Globus pallidus (tissue), 1 donor: ENCODE data around the gene PRPF8.

Experiments
- DNase-seq: peaks from one replicate; pipeline ENCODE4 v3.0.0-alpha.2; 2015; ENCODE audit warnings: low spot score

Gene PRPF8

DNA sequence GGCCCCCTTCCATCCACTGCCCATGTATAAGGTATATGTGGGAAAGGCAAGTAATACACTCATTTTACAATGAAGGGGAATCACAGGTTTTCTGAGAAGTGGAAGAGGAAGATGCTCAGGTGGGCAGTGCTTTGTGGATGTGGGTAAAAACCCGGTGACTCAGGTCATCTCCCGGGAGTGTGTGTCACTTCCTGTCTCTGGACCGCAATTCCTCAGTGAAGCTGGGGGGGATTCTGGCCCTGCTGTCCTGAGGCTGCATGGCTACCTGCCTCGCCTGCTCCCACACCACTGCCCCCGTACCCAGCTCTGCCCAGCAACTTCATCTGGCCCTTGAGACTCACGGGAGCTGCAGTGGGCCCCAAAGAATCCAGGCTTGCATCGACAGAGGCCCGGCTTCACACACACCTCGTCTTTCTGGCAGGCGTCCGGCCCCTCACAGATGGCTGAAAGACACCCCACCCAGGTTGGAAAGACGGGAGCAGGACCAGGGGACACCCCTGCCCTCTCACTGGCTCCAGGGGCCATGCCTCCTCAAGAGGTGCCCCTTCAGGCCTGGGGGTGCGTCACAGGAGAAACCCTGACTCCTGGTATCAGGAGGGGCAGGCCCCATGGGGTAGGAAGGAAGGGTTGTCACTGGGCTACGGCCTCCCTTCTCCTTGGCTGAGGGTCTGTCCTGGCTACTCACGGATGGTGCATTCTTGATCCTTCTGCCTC is 40.0 kb downstream of the PRPF8 start:
- no peak for DNase-seq

DNA sequence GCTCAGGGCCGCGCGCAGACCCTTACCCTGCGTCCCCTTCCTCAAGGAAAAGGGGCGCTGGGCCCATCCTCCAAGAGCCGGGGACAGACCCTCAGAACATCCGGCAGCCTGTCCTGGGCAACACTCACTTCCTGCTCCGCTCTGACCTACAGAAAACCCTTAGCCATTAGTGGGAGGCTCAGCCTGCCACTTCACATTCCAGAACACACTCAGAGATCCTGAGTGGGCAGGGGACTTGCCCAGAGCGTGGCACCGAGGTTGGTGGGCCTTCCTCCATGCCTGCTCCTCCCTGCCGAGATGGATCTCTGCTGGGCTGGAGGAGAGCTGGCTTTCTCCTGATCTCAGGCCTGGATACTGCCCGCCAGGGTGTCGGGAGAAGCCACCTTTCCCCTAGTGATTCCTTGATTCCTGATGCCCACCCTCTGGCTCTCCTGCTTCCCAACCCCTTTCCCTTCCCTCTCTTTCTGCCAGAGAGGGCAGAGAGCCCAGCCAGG is 40.6 kb downstream of the PRPF8 start:
- DNase-seq, result no peak

DNA sequence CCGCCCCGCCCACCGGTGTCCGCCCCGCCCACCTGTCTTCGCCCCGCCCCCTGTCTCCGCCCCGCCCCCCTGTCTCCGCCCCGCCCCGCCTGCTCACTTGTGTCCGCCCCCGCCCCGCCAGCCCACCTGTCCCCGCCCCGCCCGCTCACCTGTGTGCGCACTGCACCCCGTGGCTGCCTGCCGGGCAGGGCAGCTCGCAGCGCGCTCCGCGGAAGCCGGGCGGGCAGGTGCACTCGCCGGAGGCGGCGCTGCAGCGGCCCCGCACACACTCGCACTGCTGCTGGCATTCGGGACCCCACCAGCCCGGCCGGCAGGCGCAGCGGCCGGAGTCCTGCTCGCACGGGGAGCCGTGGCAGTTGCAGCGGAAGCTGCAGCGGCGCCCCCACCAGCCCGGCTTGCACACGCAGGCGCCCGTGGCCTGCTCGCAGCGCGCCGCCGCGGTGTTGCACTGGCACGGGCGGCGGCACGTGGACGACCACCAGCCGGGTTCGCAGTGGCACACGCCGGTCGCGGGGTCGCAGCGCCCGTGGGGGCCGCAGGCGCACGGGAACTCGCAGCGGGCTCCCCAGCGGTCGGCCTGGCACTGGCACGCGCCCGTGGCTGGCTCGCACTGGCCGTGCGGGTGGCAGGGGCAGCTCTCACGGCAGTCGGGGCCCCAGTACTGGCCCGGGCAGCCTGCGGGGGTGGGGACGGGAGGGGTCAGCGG is 41.2 kb downstream of the PRPF8 start:
- no peak for DNase-seq

DNA sequence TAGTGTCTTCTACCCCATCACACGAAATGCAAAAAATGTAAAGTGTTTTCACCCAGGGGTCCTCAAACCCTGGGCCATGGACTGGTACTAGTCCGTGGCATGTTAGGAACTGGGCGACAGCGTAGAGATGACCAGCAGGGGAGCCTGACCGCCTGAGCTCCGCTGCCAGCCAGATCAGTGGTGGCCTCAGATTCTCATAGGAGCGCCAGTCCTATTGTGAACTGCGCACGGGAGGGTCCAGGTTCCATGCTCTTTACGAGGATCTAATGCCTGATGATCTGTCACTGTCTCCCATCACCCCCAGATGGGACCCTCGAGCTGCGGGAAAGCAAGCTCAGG is 43.6 kb downstream of the PRPF8 start:
- DNase-seq, result no peak

DNA sequence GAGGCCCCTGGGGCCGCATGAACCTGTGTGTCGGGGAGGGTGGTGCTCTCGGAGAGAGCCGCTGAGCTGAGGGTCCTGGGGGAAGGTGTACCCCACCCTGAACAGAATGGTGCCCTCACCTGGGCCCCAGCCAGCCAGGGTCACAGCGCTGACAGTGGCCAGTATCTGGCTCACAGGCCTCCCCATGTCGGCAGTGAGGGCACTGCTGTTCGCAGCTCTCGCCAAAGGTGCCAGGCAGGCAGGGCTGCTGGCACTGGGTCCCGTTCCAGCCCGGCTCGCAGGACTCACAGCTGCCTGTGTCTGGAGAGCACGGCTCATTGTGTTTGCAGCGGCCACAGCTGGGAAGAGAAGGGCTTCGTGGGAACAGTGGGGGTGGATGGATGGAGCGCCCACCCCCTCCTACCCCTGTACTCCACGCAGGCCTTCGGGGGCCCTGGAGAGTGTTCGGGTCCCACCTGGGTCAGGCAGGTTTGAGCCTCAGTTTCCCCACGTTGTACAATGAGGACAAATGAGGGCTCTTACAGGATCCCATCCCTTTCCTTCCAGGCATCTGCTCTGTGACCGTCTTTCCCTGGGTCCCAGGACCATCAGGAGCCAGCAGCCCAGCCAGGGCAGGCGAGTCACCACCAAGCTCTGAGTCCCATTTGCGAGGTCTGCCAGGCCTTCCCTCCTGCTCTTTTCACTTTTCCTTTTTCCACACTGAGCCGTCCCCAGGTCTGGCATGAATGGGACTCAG is 44.2 kb downstream of the PRPF8 start:
- peak; percentile 62 for DNase-seq

DNA sequence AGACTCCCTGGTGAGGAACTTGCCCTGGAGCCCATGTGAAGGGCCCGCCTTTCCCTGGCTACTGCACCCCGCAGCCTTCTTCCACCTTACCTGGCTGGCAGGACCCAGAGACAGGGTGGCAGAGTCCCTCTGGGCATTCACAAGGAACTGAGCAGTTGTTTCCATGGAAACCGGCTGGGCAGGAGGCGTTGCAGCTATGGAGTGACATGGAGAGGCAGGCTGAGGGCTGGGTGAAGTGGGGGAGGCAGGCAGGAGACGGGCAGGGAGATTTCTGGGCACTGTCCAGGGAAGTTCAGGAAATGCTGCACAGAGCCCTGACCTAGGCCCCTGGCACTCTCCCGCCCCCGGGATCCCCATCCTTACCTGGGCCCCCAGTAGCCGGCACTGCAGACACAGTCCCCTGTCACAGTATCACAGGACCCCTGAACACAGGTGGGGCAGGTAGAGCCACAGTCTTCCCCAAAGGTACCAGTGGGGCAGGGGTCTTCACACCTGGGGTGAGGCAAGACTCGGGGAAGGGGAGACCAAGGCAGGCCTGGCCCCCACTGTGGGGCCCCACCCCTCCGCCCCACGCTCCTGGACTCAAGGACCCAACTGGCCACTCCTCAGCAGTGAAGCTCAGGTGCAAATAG is 45.0 kb downstream of the PRPF8 start:
- no peak for DNase-seq

DNA sequence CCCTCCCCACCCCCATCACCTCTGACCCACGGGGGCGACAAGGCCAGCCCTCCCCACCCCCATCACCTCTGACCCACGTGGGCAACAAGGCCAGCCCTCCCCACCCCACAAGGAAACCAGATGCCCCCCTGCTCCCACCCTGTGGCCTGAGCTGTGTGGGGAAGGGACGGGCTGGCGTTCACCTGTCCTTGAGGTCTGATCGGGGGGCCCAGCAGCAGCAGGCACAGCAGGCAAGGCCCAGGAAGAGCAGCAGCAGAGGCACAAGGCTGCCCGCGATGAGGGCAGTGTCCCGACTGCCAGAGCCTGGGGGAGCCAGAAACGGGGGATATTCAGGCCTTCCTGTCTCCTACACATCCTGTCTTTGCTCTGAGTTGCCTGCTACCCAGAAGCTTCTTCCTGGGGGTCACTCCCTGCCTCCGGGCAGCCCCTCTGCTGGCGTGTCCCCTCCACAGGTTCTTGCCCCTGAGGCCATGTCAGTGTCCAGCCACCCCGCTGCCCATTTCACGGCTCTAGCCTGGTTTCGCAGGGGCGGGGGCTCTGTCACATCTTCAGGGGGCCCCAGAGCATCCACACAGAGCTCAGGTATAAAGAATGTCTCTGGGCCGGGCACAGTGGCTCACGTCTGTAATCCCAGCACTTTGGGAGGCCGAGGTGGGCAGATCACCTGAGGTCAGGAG is 45.9 kb downstream of the PRPF8 start:
- no peak for DNase-seq

DNA sequence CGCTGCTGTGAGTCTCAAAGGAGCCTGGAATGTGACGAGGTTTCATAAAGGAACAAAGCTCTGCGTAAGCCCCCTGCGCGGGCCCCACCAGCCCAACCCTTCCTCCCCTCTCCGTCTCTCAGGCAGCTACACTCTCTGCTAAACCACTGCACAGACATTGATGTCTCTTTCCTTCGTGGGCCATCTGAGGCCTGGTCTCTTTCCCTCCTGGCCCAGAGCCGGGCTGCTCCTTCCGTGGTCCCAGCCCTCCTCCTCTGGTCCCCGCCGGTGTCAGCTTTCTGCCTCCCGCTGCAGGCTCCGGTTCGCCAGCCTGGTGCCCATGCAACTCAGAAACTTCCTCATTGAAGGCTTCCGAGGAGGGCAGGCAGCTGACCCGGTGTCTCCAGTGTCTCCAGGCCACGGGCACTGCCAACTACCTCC is 46.5 kb downstream of the PRPF8 start:
- DNase-seq, result no peak

DNA sequence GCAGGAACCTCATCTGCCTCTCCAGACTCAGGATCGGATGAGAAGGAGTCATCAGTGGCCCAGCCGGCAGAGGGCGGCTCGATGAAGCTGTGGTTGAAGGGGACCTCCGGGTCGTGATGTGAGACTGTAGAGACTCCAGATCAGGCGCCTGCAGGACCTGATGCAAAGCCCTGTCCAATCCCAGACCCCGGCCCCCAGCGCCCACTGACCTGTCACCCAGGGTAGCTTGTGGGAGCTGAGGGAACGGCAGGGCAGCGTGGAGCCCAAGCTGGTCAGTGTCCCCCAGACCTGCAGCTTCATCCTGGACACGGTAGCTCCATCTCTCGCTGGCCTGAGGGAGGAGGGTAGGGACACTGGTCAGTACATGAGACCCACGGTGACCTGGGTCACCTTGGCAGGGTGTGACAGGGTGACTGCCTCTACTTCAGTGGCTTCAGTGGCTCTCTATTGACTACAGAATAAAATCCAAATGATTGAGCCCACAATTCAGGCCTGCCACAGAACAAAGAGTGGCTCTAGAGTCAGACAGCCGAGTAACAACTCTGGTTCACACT is 47.9 kb downstream of the PRPF8 start:
- no peak for DNase-seq

DNA sequence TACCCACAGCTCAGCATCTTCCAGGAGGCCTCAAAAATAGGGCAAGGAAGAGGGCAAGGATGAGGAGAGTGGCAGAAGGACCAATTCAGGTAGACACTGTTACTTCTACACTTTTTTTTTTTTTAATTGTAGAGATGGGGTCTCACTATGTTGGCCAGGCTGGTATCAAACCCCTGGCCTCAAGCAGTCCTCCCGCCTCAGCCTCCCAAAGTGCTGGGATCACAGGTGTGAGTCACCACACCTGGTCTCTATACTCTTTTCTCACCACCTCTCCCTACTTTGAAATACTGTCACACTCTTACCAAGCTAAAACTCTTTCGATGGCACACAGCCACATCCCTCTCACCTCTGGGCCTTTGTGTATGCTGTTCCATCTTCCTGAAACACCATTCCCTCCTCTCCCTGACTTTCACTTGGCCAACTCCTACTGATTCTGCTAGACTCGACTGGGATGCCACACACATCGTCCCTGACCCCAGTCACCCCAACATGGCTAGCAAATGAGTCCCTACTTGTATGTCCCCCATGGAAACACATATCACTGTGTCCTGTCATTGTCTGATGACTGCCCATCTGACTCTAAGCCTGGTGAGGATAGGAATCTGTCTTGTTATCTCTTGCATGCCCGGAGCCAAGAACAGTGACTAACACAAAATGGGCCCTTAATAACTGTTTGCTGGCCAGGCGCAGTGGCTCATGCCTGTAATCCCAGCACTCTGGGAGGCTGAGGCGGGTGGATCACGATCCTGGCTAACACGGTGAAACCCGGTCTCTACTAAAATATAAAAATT is 48.8 kb downstream of the PRPF8 start:
- no peak for DNase-seq

DNA sequence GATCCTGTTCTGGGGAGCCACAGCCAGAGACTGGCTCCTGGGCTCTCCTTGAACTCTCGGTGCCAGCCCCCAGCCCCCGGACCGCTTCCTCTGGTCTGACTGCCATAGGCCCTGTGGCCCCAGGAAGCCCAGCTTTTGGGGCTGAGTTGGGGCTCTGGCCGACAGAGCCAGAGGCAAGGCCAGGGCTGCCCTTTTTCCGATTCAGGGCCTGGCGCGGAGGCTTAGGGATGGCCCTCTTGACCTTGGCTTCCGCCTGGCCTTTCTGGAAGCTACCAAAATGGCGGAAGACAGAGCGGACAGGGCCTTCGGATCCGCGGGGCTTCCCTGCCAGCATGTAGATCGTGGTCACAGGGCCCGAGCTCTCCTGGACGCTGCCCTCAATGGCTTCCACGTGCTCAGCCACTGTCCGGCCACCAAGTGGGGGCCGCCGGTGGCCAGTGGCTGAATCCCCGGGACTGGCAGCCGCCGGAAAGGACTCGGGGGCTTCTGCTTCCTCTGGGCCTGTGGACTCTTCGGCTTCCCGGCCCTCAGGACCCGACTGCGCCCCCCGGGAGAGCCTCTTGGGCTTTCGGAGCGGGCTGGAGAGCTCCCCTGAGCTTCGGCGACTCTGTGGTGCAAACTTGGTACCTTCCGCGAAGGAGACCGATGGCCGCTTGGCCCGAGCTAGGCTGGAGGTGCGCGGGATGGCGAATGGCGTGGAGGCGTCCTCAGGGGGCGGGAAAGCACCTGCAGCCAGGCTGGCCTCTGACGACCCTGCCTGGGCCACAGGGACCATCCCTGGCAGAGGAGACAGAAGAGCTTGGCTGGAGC is 49.6 kb downstream of the PRPF8 start:
- no peak for DNase-seq

DNA sequence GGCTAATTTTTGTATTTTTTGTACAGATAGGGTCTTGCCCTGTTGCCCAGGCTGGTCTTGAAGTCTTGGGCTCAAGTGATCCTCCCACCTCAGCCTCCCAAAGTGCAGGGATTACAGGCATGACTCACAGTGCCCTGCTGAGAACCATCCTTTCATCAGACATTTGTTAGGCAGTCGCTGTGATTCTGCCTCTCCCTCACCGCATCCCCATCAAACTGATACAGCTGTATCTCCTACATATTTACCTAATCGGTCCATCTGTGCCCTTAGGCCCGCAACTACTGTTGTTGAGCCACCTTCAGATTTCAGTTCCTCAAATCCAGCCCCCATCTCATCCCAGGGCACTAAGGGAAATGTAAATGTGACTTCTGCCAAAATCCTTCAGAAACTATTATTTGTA is 54.0 kb downstream of the PRPF8 start:
- no peak for DNase-seq

DNA sequence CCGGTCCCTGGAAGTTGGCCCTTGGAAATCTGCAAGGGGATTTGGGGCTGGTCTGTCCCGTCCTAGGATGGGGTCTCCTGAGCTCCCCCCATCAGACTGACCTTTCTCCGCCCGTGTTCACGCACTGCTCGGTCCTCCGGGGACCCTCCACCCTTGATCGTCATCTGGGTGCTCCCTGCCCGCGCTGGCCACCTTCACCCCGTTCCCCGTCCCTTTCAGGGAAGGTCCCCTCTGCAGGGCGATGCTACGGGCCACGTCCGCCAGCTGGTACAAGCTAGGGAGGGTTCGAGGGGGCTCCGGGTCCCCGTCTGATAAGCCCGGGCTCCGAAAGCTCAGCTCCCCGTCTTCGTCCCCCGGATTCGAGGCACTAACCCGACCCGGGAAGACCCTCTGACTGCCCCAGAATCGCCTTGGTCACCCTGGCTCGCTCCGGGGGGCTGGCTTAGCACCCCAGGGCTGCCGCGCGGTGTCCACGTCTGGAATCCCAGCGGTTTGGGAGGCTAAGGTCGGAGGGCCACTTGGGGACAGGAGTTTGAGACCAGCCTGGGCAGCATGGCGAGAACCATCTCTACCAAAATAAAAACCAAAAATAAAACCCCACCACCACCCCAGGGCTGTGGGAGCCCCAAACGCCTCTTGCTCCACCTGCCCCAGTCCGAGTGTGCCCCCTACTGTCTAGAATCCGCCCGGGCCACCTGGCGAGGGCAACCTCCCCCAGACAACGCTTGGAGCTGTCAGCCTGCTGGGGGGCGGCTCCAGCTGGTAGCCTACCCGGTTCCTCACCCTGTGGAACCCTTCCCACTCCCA is 55.0 kb downstream of the PRPF8 start:
- DNase-seq, result no peak

DNA sequence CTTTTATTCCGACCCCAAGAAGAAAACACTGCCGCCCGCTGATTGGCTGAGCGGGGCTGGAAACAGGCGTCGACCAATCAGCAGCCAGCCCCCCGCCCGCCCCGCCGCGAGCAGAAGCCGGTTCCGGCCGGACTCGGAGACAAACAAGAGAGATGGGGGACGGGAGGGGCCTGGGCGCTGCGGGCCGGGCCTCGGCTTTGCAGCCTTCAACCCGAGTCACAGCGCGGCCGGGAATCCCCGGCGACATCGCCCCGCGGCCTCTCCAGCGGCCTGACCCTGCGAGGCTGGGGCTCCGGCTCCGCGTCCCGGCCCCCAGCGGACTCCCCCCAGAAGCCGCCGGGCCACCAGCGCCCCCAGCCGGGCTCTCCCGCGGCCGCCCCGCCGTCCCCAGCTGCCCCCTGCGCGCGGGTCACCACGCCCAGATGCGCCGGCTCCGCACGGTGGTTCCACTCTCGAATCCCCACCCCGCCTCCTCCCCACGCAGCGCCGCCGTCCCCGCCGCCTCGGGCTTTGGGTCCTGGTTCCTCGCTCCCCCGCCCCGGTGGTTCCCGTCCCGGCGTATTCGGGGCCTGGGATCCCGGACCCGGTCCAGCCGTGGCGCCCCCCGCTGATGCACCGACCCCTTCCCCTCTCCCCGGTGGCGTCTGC is 55.7 kb downstream of the PRPF8 start:
- peak; percentile 97 for DNase-seq

DNA sequence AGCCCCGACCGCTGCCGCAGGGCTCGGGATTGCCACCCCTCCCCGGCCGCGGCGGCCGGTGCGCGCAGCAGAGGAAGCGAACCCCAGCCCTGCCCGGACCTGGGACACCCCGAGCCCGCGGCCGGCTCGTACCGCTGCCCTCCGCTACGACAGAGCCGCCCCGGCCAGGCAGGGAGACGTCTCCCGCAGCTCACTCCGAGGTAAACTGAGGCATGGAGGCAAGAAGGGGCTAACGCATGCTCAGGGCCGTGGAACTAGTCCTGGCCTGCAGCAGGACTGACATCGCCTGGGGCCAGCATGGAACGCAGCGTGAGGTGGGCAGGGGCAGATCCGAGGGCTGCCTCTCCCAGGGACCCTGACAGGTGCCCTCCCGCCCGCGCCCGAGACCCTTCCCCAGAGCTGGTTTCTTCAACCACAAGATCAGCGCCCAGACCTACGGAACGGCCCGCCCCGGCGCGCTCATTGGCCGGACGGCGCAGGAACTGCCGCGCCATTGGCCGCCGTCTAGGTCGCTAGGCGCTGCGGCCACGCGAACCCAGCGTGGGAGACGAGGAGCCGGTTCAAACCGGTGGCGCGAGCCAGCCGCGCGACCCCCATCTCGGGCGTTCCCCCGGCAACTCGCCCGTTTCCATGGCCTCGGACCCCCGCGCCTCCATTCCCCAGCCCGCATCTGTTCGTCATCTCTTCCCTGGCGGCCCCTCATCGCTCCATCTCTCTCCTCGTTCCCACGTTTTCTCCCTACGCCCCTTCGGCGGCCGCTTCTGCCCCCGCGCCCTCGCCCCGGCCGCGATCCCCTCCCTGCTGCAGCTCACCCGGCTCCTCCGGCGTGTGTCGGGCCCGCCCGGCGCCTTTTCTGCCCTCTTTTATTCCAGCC is 56.4 kb downstream of the PRPF8 start, which contains the start of gene SLC43A2:
SLC43A2 (minus strand) TSS at position 853 of the 874 bp plus-strand sequence. CDS start 960 bp downstream, outside the sequence.
- DNase-seq, result peak; percentile 87

DNA sequence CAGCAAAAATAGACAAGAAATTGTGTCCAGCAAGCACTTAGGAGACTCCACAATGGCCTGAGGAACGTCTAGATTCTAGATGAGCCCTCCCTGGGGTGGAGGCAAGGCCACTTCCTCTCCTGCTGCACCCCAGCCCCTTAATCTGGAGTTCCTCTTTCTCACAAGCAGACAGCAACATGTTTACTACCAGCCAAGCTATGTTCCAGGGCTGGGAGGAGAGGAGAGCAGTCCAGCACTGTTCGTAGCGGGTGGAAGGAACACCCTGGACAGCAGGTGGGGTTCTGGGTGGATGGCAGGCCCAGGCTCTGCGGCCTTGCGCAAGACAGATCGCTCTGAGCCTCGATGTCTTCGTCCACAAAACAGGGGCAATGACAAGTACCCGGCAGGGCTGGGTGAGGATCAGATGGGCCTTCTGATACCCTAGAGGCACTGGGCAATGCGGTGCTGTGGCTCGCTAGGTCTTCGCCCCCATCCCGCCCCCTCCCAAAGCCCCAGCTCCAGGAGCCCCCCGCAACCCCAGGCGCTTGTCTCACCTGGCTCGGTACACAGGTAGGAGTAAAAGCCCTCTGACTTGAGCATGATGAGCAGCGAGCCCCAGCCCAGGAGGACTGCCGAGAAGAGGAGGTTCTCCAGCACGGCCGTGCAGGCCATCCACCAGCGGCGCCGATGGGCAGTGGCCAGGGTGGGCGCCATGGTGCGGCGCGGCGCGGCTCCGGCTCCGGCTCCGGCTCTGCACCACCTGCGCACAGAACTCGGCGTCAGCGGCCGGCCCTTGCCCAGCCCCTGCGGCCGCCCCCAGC is 57.3 kb downstream of the PRPF8 start:
- DNase-seq, result peak; percentile 59

DNA sequence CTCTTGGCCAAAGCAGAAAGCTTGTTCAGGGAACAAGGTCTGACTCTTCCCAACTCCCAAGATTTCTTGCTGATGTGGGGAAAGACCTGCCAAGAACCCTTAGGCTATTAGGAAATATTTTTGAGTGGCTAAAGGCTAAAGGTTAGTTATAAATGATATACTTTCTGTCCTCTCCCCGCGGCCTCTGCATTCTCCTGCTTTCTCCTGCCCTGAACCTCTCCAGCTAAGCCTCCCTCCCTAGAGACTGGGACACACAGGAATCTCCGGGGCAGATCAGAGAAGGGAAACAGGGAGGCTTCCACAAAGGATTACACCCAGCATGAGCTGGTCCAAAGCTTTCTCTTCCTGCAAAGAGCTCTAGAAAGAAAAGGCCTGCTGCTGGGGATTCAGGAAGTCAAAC is 58.3 kb downstream of the PRPF8 start:
- DNase-seq, result no peak
